DMS53 (cell line): ENCODE measurements around the gene TBC1D19.
"Not testable (repeated sequence)": the region's sequence is repeated elsewhere in the genome, so short reads cannot be mapped to it uniquely, and the experiment has no call there.

Experiments used
- DNase-seq: peaks from one replicate; lab custom pipeline; 2025; lab: John Stamatoyannopoulos, UW

The TBC1D19 gene

GRCh38 chr4:26685250-26685649 lies 101.4 kb downstream of the TBC1D19 start:
- DNase-seq = no peak

GRCh38 chr4:26687728-26688127 lies 103.8 kb downstream of the TBC1D19 start:
- no peak for DNase-seq

- no peak for DNase-seq
These were observed 106.6 kb downstream of the TBC1D19 start for GRCh38 chr4:26690506-26690905.

- DNase-seq = no peak
These were observed 108.3 kb downstream of the TBC1D19 start for GRCh38 chr4:26692014-26692726.

GRCh38 chr4:26694131-26694530 lies 110.2 kb downstream of the TBC1D19 start:
- not testable (repeated sequence) for DNase-seq

- no peak for DNase-seq
These were observed 116.2 kb downstream of the TBC1D19 start for GRCh38 chr4:26700110-26700509.

- DNase-seq = no peak
These were observed 117.2 kb downstream of the TBC1D19 start for GRCh38 chr4:26701095-26701494.

- no peak for DNase-seq
These were observed 117.9 kb downstream of the TBC1D19 start for GRCh38 chr4:26701786-26702227.

GRCh38 chr4:26707342-26707741 lies 123.5 kb downstream of the TBC1D19 start:
- DNase-seq = no peak

GRCh38 chr4:26709246-26709645 lies 125.4 kb downstream of the TBC1D19 start:
- no peak for DNase-seq

- DNase-seq = no peak
These were observed 129.8 kb downstream of the TBC1D19 start for GRCh38 chr4:26713563-26714151.

GRCh38 chr4:26715636-26716242 lies 131.9 kb downstream of the TBC1D19 start:
- no peak for DNase-seq

GRCh38 chr4:26717332-26717731 lies 133.4 kb downstream of the TBC1D19 start:
- DNase-seq = no peak

GRCh38 chr4:26719954-26720552 lies 136.2 kb downstream of the TBC1D19 start:
- DNase-seq = peak; percentile 77

- no peak for DNase-seq
These were observed 137.8 kb downstream of the TBC1D19 start for GRCh38 chr4:26721685-26722084.

GRCh38 chr4:26723216-26723615 lies 139.3 kb downstream of the TBC1D19 start:
- no peak for DNase-seq

GRCh38 chr4:26724534-26724933 lies 140.7 kb downstream of the TBC1D19 start:
- peak; percentile 9 for DNase-seq

GRCh38 chr4:26726655-26727387 lies 142.9 kb downstream of the TBC1D19 start:
- peak; percentile 20 for DNase-seq

- peak; percentile 30 for DNase-seq
These were observed 144.0 kb downstream of the TBC1D19 start for GRCh38 chr4:26727844-26728243.

- DNase-seq = peak; percentile 98
These were observed 145.1 kb downstream of the TBC1D19 start for GRCh38 chr4:26729027-26729426.

GRCh38 chr4:26729547-26729946 lies 145.7 kb downstream of the TBC1D19 start:
- peak; percentile 86 for DNase-seq

GRCh38 chr4:26731351-26732035 lies 147.6 kb downstream of the TBC1D19 start:
- no peak for DNase-seq
